Memory B cell (primary cell): ENCODE measurements around the gene ABHD3.
"Not testable (repeated sequence)": the region's sequence is repeated elsewhere in the genome, so short reads cannot be mapped to it uniquely, and the experiment has no call there.

Source experiments
- ATAC-seq: fragments of 150-1000 bp; cut with Tn5 transposase; 2 replicates; pipeline ENCODE4 v1.10.0; 2021; ENCODE audit warnings: low read depth, mild to moderate bottlenecking, moderate library complexity
- DNase-seq, 2 donors: peaks; one replicate each; pipeline ENCODE4 v3.0.0; 2022; ENCODE audit warnings: low spot score in 2 of 2
- H3K27ac Mint-ChIP-seq: one replicate; pipeline ENCODE4 v1.8.0; 2022; ENCODE audit warnings: mild to moderate bottlenecking, moderate library complexity, mixed read lengths
- H3K27me3 Mint-ChIP-seq: one replicate; pipeline ENCODE4 v1.8.0; 2022; ENCODE audit warnings: mixed read lengths
- H3K36me3 Mint-ChIP-seq: one replicate; pipeline ENCODE4 v1.8.0; 2022; ENCODE audit warnings: mild to moderate bottlenecking, mixed read lengths
- H3K4me1 Mint-ChIP-seq: one replicate; pipeline ENCODE4 v1.8.0; 2022; ENCODE audit warnings: mixed read lengths
- H3K4me3 Mint-ChIP-seq: one replicate; pipeline ENCODE4 v1.8.0; 2022; ENCODE audit warnings: mild to moderate bottlenecking, moderate library complexity, mixed read lengths
- H3K9me3 Mint-ChIP-seq: one replicate; pipeline ENCODE4 v1.8.0; 2022; ENCODE audit warnings: mixed read lengths

ABHD3 gene

GRCh38 chr18:21704603-21705364 is at the start of gene ABHD3:
Gene ABHD3, minus strand, starts transcription at chr18:21704774. Its CDS starts 109 bp downstream, at chr18:21704665.
- H3K4me1 Mint-ChIP-seq: peaks cover 9% of the 10 kb centered on the region
- peaks cover 2% of the 10 kb centered on the region for H3K36me3 Mint-ChIP-seq
- peak within 1 kb of the TSS; percentile 97 for H3K4me3 Mint-ChIP-seq
- ATAC-seq: peak; percentile 87
- no peaks in the 10 kb centered on the region for H3K27me3 Mint-ChIP-seq
- no peaks in the 10 kb centered on the region for H3K9me3 Mint-ChIP-seq
- H3K27ac Mint-ChIP-seq: peak within 1 kb of the TSS; percentile 91
- peak in 1 of 2 donors; percentile 86 for DNase-seq

GRCh38 chr18:21747764-21748693 is 43.5 kb upstream of the ABHD3 start:
- Mint-ChIP-seq H3K4me1 (peaks cover 26% of the 10 kb centered on the region), H3K27ac (peak overlapping the region; percentile 56), H3K4me3 (no peak overlapping the region), H3K9me3 (no peaks in the 10 kb centered on the region), H3K27me3 (no peaks in the 10 kb centered on the region), H3K36me3 (peaks cover 2% of the 10 kb centered on the region)
- DNase-seq: no peak
- no peak for ATAC-seq

- H3K9me3 Mint-ChIP-seq: no peaks in the 10 kb centered on the region
- no peak for DNase-seq
- no peaks in the 10 kb centered on the region for H3K27me3 Mint-ChIP-seq
- H3K4me3 Mint-ChIP-seq: no peak overlapping the region
- peak overlapping the region; percentile 19 for H3K27ac Mint-ChIP-seq
- H3K4me1 Mint-ChIP-seq: peaks cover 26% of the 10 kb centered on the region
- H3K36me3 Mint-ChIP-seq: peaks cover 2% of the 10 kb centered on the region
- ATAC-seq: no peak
Measured at GRCh38 chr18:21747268-21747667, 42.7 kb upstream of the ABHD3 start.

GRCh38 chr18:21745231-21745630 is 40.7 kb upstream of the ABHD3 start:
- Mint-ChIP-seq H3K27me3 (no peaks in the 10 kb centered on the region), H3K36me3 (no peaks in the 10 kb centered on the region), H3K4me3 (no peak overlapping the region), H3K27ac (no peak overlapping the region), H3K9me3 (no peaks in the 10 kb centered on the region), H3K4me1 (peaks cover 23% of the 10 kb centered on the region)
- DNase-seq: no peak
- no peak for ATAC-seq

- Mint-ChIP-seq H3K4me1 (peaks cover 25% of the 10 kb centered on the region), H3K36me3 (no peaks in the 10 kb centered on the region), H3K4me3 (no peak overlapping the region), H3K27ac (no peak overlapping the region), H3K27me3 (no peaks in the 10 kb centered on the region), H3K9me3 (no peaks in the 10 kb centered on the region)
- DNase-seq (no peak), ATAC-seq (no peak)
Measured at GRCh38 chr18:21743166-21743832, 38.7 kb upstream of the ABHD3 start.

GRCh38 chr18:21742315-21742687 is 37.7 kb upstream of the ABHD3 start:
- Mint-ChIP-seq H3K4me1 (peaks cover 17% of the 10 kb centered on the region), H3K36me3 (no peaks in the 10 kb centered on the region)
- ATAC-seq: no peak

GRCh38 chr18:21741562-21742314 is 37.2 kb upstream of the ABHD3 start:
- no peaks in the 10 kb centered on the region for H3K9me3 Mint-ChIP-seq
- peak; percentile 1 to 24 for DNase-seq
- ATAC-seq: no peak
- peak overlapping the region; percentile 84 for H3K4me3 Mint-ChIP-seq
- no peaks in the 10 kb centered on the region for H3K27me3 Mint-ChIP-seq
- H3K27ac Mint-ChIP-seq: no peak overlapping the region
- H3K36me3 Mint-ChIP-seq: no peaks in the 10 kb centered on the region
- peaks cover 17% of the 10 kb centered on the region for H3K4me1 Mint-ChIP-seq

More at GRCh38 chr18:21742315-21742687, 37.7 kb upstream of the ABHD3 start:
- Mint-ChIP-seq H3K27ac (no peak overlapping the region), H3K9me3 (no peaks in the 10 kb centered on the region), H3K4me3 (peak overlapping the region; percentile 84), H3K27me3 (no peaks in the 10 kb centered on the region)
- DNase-seq: no peak

- H3K27ac Mint-ChIP-seq: no peak overlapping the region
- no peak overlapping the region for H3K4me3 Mint-ChIP-seq
- H3K27me3 Mint-ChIP-seq: peaks cover 3% of the 10 kb centered on the region
- H3K9me3 Mint-ChIP-seq: peaks cover 3% of the 10 kb centered on the region
- peaks cover 17% of the 10 kb centered on the region for H3K4me1 Mint-ChIP-seq
- ATAC-seq (no peak), DNase-seq (peak in 1 of 2 donors; percentile 4)
- H3K36me3 Mint-ChIP-seq: peaks cover 4% of the 10 kb centered on the region
Measured at GRCh38 chr18:21741312-21741561, 36.7 kb upstream of the ABHD3 start.

- Mint-ChIP-seq H3K36me3 (peaks cover 5% of the 10 kb centered on the region), H3K9me3 (peaks cover 3% of the 10 kb centered on the region), H3K4me3 (peak within 1 kb of the TSS; percentile 99), H3K27me3 (peaks cover 3% of the 10 kb centered on the region), H3K27ac (peak within 1 kb of the TSS; percentile 96), H3K4me1 (peaks cover 15% of the 10 kb centered on the region)
- ATAC-seq: peak; percentile 95
- peak; percentile 98 for DNase-seq
Measured at GRCh38 chr18:21740538-21741311, 36.2 kb upstream of the ABHD3 start, which contains the start of gene MIB1. Gene MIB1, plus strand, starts transcription at chr18:21740792. Its CDS starts 792 bp downstream, at chr18:21741584.

GRCh38 chr18:21739604-21740537 is 35.3 kb upstream of the ABHD3 start:
- peak overlapping the region; percentile 99 for H3K4me3 Mint-ChIP-seq
- peaks cover 3% of the 10 kb centered on the region for H3K27me3 Mint-ChIP-seq
- DNase-seq (no peak), ATAC-seq (peak; percentile 0)
- H3K4me1 Mint-ChIP-seq: peaks cover 15% of the 10 kb centered on the region
- H3K27ac Mint-ChIP-seq: peak overlapping the region; percentile 96
- H3K9me3 Mint-ChIP-seq: peaks cover 3% of the 10 kb centered on the region
- peaks cover 5% of the 10 kb centered on the region for H3K36me3 Mint-ChIP-seq

GRCh38 chr18:21736926-21737325 is 32.4 kb upstream of the ABHD3 start:
- H3K36me3 Mint-ChIP-seq, H3K9me3 Mint-ChIP-seq, ATAC-seq, H3K27ac Mint-ChIP-seq, H3K4me3 Mint-ChIP-seq, DNase-seq, H3K4me1 Mint-ChIP-seq, H3K27me3 Mint-ChIP-seq: not testable (repeated sequence)

- Mint-ChIP-seq H3K9me3 (peaks cover 3% of the 10 kb centered on the region), H3K4me1 (peaks cover 6% of the 10 kb centered on the region), H3K36me3 (peaks cover 6% of the 10 kb centered on the region), H3K27me3 (peaks cover 3% of the 10 kb centered on the region), H3K27ac (no peak overlapping the region), H3K4me3 (no peak overlapping the region)
- ATAC-seq (no peak), DNase-seq (no peak)
Measured at GRCh38 chr18:21735452-21736015, 31.0 kb upstream of the ABHD3 start.
